HG02943 (cell line): ENCODE data around the gene ANKRD9.
"Not testable (repeated sequence)": the region's sequence is repeated elsewhere in the genome, so short reads cannot be mapped to it uniquely, and the experiment has no call there.

Experiments used
- ATAC-seq: cut with Tn5 transposase; IDR thresholded peaks from one replicate; pipeline ENCODE4 v1.9.1; 2021; ENCODE audit warnings: mild to moderate bottlenecking, low read depth, moderate library complexity; ENCODE audit not compliant: unreplicated experiment

The ANKRD9 gene, protein sequence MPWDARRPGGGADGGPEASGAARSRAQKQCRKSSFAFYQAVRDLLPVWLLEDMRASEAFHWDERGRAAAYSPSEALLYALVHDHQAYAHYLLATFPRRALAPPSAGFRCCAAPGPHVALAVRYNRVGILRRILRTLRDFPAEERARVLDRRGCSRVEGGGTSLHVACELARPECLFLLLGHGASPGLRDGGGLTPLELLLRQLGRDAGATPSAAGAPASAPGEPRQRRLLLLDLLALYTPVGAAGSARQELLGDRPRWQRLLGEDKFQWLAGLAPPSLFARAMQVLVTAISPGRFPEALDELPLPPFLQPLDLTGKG

GRCh38 chr14:102509746-102510615, at the start of gene ANKRD9:
TSS of gene ANKRD9 (minus strand) at chr14:102509776. CDS start at chr14:102507889, 1,887 bp downstream.
- ATAC-seq, result peak; percentile 74

- no peak for ATAC-seq
These were observed 49.0 kb upstream of the ANKRD9 start for GRCh38 chr14:102558556-102558955.

DNA sequence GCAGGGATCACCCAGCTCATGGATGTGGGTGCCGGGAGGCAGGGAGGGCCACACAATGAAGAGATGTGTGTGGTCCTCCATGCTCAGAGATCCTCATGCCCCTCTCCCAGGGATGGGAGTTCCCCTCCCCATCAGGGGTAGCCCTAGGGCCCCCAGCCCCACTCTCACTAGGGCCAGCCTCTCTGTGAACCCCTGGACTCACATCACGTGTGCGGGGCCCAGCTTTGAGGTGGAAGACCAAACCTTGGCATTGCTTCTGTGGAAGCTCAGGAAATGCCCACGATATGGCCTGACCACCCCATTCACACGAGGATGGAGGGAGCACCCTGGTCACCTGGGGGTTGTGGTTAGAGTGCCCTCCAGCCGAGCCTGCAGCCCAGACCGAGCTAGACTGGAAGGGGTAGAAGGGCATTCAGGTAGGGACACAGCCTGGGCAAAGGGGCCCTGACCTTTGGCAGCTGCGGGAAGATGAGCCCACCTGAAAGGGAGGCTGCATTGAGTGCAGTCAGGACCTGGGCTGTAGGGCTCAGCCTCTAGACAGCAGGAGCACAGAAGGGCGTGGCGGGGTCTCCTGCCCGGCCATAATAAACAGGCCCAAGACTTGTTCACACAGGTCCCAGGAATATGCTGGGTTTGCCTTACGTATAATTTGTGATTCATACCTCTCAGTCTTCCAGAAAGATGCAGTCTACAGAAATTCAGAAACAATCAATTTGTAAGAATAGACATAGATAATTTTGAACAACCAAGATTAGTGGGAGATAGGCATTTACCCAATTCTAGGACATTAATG, 48.1 kb upstream of the ANKRD9 start:
- no peak for ATAC-seq

DNA sequence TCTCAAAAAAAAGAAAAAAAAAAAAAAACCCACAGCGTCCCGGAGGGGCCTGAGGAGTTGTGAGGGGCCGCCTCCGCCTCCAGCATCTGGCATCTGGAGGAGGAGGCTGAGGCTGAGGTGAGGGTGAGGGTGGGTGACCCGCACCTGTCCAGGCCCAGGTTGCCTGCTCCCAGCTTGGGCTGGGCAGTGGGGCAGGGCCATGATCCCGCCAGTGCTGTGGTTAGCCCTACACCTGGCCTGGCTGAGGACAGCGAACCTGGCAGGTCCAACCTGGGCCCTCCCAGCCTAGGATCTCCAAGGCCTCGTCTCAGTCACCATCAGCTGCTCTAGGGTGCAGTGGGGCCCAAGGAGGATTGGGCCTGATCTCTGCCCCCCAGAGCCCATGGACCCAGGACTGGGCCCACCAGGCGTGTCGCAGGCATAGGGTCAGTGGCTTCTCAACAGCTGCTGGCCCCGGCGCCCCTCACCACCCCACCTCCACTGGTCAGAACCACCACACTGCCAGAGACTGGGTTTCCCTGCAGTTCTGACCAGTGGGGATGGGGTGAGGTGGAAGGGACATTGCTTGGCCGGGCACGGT, 46.6 kb upstream of the ANKRD9 start:
- no peak for ATAC-seq

GRCh38 chr14:102554821-102555819, 45.5 kb upstream of the ANKRD9 start:
- no peak for ATAC-seq

GRCh38 chr14:102551995-102552705, 42.6 kb upstream of the ANKRD9 start:
- ATAC-seq, result no peak

GRCh38 chr14:102550927-102551401, 41.4 kb upstream of the ANKRD9 start:
- not testable (repeated sequence) for ATAC-seq

GRCh38 chr14:102548616-102549240, 39.2 kb upstream of the ANKRD9 start:
- ATAC-seq, result no peak

GRCh38 chr14:102545461-102546265, 36.1 kb upstream of the ANKRD9 start:
- ATAC-seq, result no peak

- no peak for ATAC-seq
These were observed 35.3 kb upstream of the ANKRD9 start for GRCh38 chr14:102544747-102545460.

GRCh38 chr14:102544046-102544746, 34.6 kb upstream of the ANKRD9 start:
- ATAC-seq, result no peak

DNA sequence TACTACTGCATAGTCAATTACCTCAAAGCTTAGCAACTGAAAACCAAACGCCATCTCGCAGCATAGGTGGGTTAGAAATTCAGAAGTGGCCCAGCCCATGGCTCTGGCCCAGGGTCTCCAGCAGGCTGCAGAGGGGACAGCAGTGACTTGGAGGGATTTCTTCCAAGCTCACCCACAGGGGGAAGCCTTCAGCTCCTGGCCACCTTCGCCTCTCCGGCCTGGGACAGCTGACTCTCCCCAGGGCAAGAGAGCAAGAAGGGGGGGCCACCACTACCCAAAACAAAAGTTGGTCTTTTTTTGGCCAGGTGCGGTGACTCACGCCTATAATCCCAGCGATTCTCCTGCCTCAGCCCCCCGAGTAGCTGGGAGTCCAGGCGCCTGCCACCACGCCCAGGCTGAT, 32.2 kb upstream of the ANKRD9 start:
- ATAC-seq, result no peak

DNA sequence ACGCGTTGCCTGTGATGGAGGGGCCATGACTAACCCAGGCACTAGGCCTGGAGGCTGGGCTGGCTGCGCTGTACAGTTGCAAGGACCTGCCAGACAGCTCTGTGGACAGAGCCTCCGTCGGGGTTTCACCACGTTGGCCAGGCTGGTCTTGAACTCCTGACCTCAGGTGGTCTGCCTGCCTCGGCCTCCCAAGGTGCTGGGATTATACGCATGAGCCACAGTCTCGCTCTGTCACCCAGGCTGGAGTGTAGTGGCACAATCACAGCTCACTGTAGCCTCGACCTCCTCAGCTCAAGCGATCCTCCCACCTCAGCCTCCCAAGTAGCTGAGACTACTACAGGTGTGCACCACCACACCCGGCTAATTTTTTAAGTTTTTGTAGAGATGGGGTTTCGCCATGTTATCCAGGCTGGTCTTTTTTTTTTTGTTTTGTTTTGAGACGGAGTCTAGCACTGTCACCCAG, 31.5 kb upstream of the ANKRD9 start:
- ATAC-seq, result not testable (repeated sequence)

GRCh38 chr14:102540315-102541028, 30.9 kb upstream of the ANKRD9 start:
- no peak for ATAC-seq
